ENCODE data around the gene MPHOSPH8. TPM values are rescaled to one million over a fixed set of nuclear protein-coding genes. Genes with fewer than 3 reads are reported as not detected.
"Not testable (repeated sequence)": the region's sequence is repeated elsewhere in the genome, so short reads cannot be mapped to it uniquely, and the experiment has no call there.

The MPHOSPH8 gene
- total and polyA plus RNA-seq, 4 donors = 31.2 to 69.9 (median 45.4) TPM

DNA sequence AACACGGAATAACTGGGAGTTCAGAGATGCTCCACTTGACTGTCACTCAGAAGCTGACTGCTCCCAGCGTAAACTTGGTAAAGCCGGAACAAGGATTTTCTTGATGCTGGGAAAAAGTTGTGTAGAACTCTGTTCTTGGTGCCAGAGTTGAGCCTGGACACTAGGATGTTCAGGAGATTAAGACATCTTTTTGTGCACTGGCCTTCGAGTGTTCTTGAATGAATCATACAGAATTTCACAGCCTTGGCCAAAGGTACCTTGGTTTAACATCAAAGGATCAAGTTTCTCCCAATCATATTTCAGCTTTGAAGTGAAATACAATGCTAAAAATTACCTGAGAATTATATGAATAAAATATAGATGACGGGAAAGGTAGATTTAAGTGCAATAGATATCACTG lies 67.5 kb downstream of the MPHOSPH8 start:
- not testable (repeated sequence) for H3K36me3 ChIP-seq (ENCODE audit: control insufficient read depth, insufficient read depth, low read length); H3K27ac ChIP-seq (ENCODE audit: low read depth, low read length); H3K27me3 ChIP-seq (ENCODE audit: control insufficient read depth, insufficient read depth, low read length); H3K4me1 ChIP-seq (ENCODE audit: control insufficient read depth, insufficient read depth, low read length); DNase-seq (ENCODE audit: low read depth in 4 of 6, low spot score in 6 of 6); H3K4me3 ChIP-seq (ENCODE audit: low read depth, low read length); H3K9me3 ChIP-seq (ENCODE audit: control insufficient read depth, insufficient read depth, low read length)
- WGBS (ENCODE audit: insufficient coverage) = no CpG with 5 or more reads among the region's 5 CpGs

DNA sequence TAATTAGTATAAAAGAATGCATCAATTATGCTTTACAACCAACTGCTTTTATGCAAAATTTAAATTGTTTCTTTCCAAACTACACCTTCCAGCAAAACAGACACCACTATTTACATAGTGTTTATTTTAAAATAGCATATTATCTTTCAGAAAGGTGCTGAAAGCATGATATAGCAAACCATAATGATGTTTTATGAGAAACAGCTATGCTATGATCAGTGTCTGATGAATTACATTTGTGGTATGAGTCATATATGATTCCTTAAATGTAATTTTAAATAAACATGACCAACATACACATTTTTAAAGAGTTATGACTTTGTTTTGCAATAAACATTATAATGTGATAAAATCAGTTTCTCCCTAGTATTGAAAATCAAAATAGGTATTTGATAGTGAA lies 68.2 kb downstream of the MPHOSPH8 start:
- not testable (repeated sequence) for H3K27me3 ChIP-seq (ENCODE audit: control insufficient read depth, insufficient read depth, low read length); H3K36me3 ChIP-seq (ENCODE audit: control insufficient read depth, insufficient read depth, low read length); H3K4me3 ChIP-seq (ENCODE audit: low read depth, low read length); H3K4me1 ChIP-seq (ENCODE audit: control insufficient read depth, insufficient read depth, low read length); DNase-seq (ENCODE audit: low read depth in 4 of 6, low spot score in 6 of 6); H3K9me3 ChIP-seq (ENCODE audit: control insufficient read depth, insufficient read depth, low read length); H3K27ac ChIP-seq (ENCODE audit: low read depth, low read length)

DNA sequence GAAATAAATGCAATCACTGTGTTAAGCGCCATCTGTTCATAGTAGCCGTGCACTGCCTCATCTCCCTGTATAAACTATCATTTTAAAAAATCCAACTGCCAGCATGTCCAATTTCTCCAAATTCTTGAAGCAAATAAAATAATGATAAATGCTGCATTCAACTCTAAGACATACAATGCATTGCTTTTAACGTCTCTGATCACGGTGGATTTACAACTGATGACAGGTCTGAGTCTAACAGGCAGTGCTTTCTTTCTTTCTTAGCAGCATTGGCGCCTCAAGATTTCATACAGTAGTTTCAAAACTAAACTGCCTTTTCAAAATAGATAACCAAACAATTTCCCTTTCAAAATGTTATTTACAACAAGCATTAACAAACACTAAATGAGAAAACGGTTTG lies 70.8 kb downstream of the MPHOSPH8 start:
- not testable (repeated sequence) for H3K27ac ChIP-seq (ENCODE audit: low read depth, low read length); H3K27me3 ChIP-seq (ENCODE audit: control insufficient read depth, insufficient read depth, low read length); H3K4me3 ChIP-seq (ENCODE audit: low read depth, low read length); H3K36me3 ChIP-seq (ENCODE audit: control insufficient read depth, insufficient read depth, low read length); DNase-seq (ENCODE audit: low read depth in 4 of 6, low spot score in 6 of 6); H3K4me1 ChIP-seq (ENCODE audit: control insufficient read depth, insufficient read depth, low read length); H3K9me3 ChIP-seq (ENCODE audit: control insufficient read depth, insufficient read depth, low read length)
- 55% methylated on average over 2 of the region's 6 CpGs for WGBS (ENCODE audit: insufficient coverage)

DNA sequence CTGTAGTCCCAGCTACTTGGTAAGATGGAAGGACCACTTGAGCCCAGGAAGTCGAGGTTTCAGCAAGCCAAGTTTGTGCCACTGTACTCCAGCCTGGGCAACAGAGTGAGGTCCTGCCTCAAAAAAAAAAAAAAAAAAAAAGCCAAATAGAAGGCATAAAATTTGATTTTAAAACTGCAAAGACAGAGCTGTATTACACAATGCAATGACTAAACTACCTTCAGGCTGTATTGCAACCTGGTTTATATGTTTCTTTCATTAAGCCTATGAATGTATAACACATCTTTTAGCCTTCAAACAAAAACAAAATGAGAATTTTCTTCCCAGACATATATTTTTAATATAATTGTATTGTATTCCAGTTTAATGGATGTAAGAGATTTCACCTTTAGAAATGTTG lies 75.6 kb downstream of the MPHOSPH8 start:
- not testable (repeated sequence) for H3K27me3 ChIP-seq (ENCODE audit: control insufficient read depth, insufficient read depth, low read length); H3K27ac ChIP-seq (ENCODE audit: low read depth, low read length); H3K9me3 ChIP-seq (ENCODE audit: control insufficient read depth, insufficient read depth, low read length); DNase-seq (ENCODE audit: low read depth in 4 of 6, low spot score in 6 of 6); H3K4me3 ChIP-seq (ENCODE audit: low read depth, low read length); H3K4me1 ChIP-seq (ENCODE audit: control insufficient read depth, insufficient read depth, low read length); H3K36me3 ChIP-seq (ENCODE audit: control insufficient read depth, insufficient read depth, low read length)
- 83% methylated on average over 1 of the region's 1 CpG for WGBS (ENCODE audit: insufficient coverage)

DNA sequence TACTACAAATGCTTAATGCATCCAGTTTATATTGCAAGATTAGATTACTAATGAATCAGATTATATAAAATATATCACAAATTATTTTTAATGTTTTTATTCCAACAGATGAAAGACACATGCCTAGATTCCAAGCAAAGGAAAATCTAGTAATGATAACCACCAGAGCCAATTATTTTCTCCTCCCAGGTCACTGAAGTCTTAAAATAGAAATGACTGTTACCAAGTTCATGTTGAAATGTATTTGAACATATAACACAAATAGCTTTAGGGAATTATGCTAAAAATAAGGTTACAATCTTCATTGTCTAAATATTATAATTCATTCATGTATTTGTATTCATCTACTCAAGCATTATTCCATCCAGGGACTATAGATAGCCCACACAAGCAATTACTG lies 76.3 kb downstream of the MPHOSPH8 start:
- H3K27ac ChIP-seq (ENCODE audit: low read depth, low read length); H3K4me1 ChIP-seq (ENCODE audit: control insufficient read depth, insufficient read depth, low read length); H3K4me3 ChIP-seq (ENCODE audit: low read depth, low read length); H3K36me3 ChIP-seq (ENCODE audit: control insufficient read depth, insufficient read depth, low read length); H3K9me3 ChIP-seq (ENCODE audit: control insufficient read depth, insufficient read depth, low read length); DNase-seq (ENCODE audit: low read depth in 4 of 6, low spot score in 6 of 6); H3K27me3 ChIP-seq (ENCODE audit: control insufficient read depth, insufficient read depth, low read length): not testable (repeated sequence)

DNA sequence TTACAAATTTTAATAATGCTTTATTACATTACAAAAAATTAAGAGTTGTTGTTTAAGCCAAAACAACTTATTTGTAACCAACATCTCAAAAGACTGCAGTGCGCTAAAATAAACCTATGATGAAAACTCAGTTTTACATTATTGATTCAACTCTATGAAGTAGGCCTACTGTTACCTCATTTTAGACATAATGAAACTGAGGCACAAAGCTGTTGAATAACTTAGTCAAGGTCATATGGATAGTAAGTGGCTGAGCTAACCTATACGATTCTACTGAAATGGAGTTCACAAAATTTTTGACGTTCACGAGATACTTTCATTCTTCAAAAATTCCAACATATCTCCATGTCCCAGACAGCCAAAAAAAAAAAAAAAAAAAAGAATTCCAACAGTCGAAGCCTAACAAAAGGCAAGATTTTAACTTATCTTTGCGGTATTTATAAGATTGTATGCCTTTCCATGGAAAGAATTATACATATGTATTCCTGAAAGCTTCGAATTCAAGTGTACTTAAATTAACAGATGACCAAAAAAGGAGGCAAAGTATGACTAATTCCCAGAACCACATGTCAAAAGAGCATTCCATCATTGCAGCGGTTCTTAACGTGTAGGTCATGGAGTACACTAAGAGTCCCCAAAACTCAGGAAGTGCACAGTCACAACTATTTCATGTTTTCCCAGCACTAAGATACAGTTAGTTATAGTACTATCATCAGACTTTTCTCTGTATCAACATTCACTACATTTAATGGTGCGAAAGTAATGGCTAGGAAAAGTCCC lies 79.9 kb downstream of the MPHOSPH8 start:
- Histone ChIP-seq H3K9me3 (ENCODE audit: control insufficient read depth, insufficient read depth, low read length) (no peaks in the 10 kb centered on the region), H3K36me3 (ENCODE audit: control insufficient read depth, insufficient read depth, low read length) (no peaks in the 10 kb centered on the region), H3K27ac (ENCODE audit: low read depth, low read length) (no peak overlapping the region), H3K4me1 (ENCODE audit: control insufficient read depth, insufficient read depth, low read length) (no peaks in the 10 kb centered on the region), H3K27me3 (ENCODE audit: control insufficient read depth, insufficient read depth, low read length) (no peaks in the 10 kb centered on the region), H3K4me3 (ENCODE audit: low read depth, low read length) (no peak overlapping the region)
- no peak for DNase-seq (ENCODE audit: low read depth in 4 of 6, low spot score in 6 of 6)
- WGBS (ENCODE audit: insufficient coverage) = no CpG with 5 or more reads among the region's 10 CpGs

DNA sequence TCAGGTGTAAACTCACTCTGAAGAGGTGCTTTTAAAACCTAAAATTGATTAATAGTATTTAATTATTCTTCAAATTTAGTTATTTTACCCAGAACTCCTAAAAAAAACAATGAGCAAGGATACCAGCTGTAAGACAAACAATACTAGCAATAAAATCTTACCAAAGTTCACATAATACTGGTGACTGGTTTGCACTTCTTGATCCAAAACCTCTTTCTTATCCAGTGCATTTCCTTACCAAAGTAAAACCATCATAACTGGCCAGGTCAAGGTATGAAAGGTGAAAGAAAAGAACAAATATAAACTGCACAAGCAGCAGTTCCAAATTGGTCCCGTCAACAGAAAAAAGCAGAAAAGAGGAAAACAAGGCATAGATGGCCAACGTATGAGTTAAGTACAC lies 86.6 kb downstream of the MPHOSPH8 start:
- WGBS (ENCODE audit: insufficient coverage) = no CpG with 5 or more reads among the region's 2 CpGs
- H3K9me3 ChIP-seq (ENCODE audit: control insufficient read depth, insufficient read depth, low read length) = no peaks in the 10 kb centered on the region
- no peaks in the 10 kb centered on the region for H3K4me1 ChIP-seq (ENCODE audit: control insufficient read depth, insufficient read depth, low read length)
- no peaks in the 10 kb centered on the region for H3K27me3 ChIP-seq (ENCODE audit: control insufficient read depth, insufficient read depth, low read length)
- H3K27ac ChIP-seq (ENCODE audit: low read depth, low read length) = no peak overlapping the region
- no peak for DNase-seq (ENCODE audit: low read depth in 4 of 6, low spot score in 6 of 6)
- H3K36me3 ChIP-seq (ENCODE audit: control insufficient read depth, insufficient read depth, low read length) = peaks cover 6% of the 10 kb centered on the region
- H3K4me3 ChIP-seq (ENCODE audit: low read depth, low read length) = no peak overlapping the region

Other genes starting within 250 kb of the MPHOSPH8 start
- under 1 TPM; 0.10 to 0.28 TPM for gene TPTE2, start 72.1 kb upstream of the MPHOSPH8 start, total RNA-seq
- under 1 TPM; 0.51 to 0.84 TPM for gene TPTE2, start 72.1 kb upstream of the MPHOSPH8 start, polyA plus RNA-seq (ENCODE audit: insufficient read length in 2 of 2)
- 10 to 100 TPM; 73.9 to 80.9 TPM for gene PSPC1, start 149.3 kb downstream of the MPHOSPH8 start, total RNA-seq
- gene PSPC1, start 149.3 kb downstream of the MPHOSPH8 start, polyA plus RNA-seq (ENCODE audit: insufficient read length in 2 of 2) = 10 to 100 TPM; 77.4 to 83.1 TPM
- 10 to 100 TPM; 21.1 to 33.9 TPM for gene ZMYM5, start 230.0 kb downstream of the MPHOSPH8 start, total RNA-seq
- gene ZMYM5, start 230.0 kb downstream of the MPHOSPH8 start, polyA plus RNA-seq (ENCODE audit: insufficient read length in 2 of 2) = 10 to 100 TPM; 14.8 to 20.8 TPM

Data from spinal cord (tissue), 10 donors.